HEK293 (cell line): ENCODE results near the gene PNPLA3.

Experiments
- SP2 ChIP-seq: fragments of 450-650 bp; formaldehyde crosslinking; IDR thresholded peaks from 2 replicates; pipeline ENCODE4 v1.5.1; 2016; ENCODE audit warnings: missing biosample characterization, missing genetic modification characterization
- ZNF16 ChIP-seq: fragments of 450-650 bp; formaldehyde crosslinking; IDR thresholded peaks from 2 replicates; pipeline ENCODE4 v1.5.1; 2016; ENCODE audit warnings: low read depth, missing biosample characterization, missing genetic modification characterization
- ZNF274 ChIP-seq, 2 experiments: fragments of 200-500 bp in 1 of 2; fragments of 450-650 bp in 1 of 2; sonication (Bioruptor generic) in 1 of 2; formaldehyde crosslinking in 1 of 2; IDR thresholded peaks; 2 replicates each; pipeline versions ENCODE4 v1.5.1 to v1.6.1; 2014 to 2016; ENCODE audit warnings: borderline replicate concordance in 1 of 2, inconsistent platforms in 1 of 2, low read length in 1 of 2, missing biosample characterization in 1 of 2, missing genetic modification characterization in 1 of 2
- TF ChIP-seq, protein P1 (sequence below): fragments of 450-650 bp; formaldehyde crosslinking; IDR thresholded peaks from 2 replicates; pipeline ENCODE4 v1.5.1; 2016; ENCODE audit warnings: missing biosample characterization, missing genetic modification characterization

DNA sequence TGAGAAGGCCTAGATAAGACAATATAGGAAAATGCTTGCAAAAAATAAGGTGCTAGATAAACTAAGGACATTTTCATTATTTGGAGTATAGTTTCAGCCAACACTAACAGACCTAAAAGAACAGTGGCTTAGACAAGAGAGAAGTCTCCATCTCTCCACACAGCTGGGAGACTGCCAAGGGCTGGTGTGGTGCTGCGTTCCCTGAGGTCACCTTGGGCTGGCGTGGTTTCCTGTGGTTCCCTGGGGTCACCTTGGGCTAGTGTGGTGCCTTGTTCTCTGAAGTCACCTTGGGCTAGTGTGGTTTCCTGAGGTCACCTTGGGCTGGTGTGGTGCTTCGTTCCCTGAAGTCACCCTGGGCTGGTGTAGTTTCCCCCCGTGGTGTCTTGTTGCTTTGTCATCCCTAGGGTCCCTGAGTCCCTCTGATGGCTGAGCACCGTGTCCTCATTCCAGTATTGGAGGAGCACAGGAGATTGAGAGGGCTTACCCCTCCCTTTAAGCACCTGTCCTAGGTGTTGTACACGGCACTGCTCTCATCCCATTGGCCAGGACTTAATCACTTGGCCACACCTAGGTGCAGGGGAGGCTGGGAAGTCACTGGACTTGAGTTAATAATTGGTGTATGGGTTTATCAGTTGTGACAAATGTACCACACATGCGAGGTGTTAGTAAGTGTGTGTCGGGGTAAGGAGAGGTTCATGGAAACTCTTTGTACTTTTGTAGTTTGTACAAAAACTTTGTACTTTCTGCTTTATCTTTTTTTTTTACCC, 46.6 kb downstream of the PNPLA3 start:
- TF ChIP-seq ZNF274 (IDR thresholded peaks at IDR 0.05; ENCODE audit: low read length) (no peak), ZNF274 (tag by site-specific recombination; IDR thresholded peaks at IDR 0.05; ENCODE audit: borderline replicate concordance) (no peak), SP2 (tag by site-specific recombination) (no peak), ZNF16 (tag by site-specific recombination) (no peak)
- TF ChIP-seq, protein P1, sequence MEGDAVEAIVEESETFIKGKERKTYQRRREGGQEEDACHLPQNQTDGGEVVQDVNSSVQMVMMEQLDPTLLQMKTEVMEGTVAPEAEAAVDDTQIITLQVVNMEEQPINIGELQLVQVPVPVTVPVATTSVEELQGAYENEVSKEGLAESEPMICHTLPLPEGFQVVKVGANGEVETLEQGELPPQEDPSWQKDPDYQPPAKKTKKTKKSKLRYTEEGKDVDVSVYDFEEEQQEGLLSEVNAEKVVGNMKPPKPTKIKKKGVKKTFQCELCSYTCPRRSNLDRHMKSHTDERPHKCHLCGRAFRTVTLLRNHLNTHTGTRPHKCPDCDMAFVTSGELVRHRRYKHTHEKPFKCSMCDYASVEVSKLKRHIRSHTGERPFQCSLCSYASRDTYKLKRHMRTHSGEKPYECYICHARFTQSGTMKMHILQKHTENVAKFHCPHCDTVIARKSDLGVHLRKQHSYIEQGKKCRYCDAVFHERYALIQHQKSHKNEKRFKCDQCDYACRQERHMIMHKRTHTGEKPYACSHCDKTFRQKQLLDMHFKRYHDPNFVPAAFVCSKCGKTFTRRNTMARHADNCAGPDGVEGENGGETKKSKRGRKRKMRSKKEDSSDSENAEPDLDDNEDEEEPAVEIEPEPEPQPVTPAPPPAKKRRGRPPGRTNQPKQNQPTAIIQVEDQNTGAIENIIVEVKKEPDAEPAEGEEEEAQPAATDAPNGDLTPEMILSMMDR (tag by site-specific recombination): no peak
